GM23338 (cell line): ENCODE measurements around the gene PICALM. TPM values are rescaled to one million over a fixed set of nuclear protein-coding genes. Genes with fewer than 3 reads are reported as not detected.

Experiments used
- ATAC-seq: fragments of 200-7000 bp; cut with Tn5 transposase; 3 replicates; pipeline ENCODE4 v1.9.1; 2020
- DNase-seq: peaks from one replicate; pipeline ENCODE4 v3.0.0-alpha.2; 2015; ENCODE audit warnings: low spot score
- H2AFZ ChIP-seq: fragments of 200-600 bp; sonication (generic); 2 replicates; pipeline ENCODE4 v1.8.0; 2016; ENCODE audit warnings: antibody characterized with exemption, mild to moderate bottlenecking, moderate library complexity
- H3F3A ChIP-seq: fragments of 200-600 bp; sonication (generic); replicated peaks from 2 replicates; pipeline ENCODE4 v1.8.0; 2017; ENCODE audit warnings: antibody characterized with exemption, mixed run types, low read depth
- H3K27ac ChIP-seq: fragments of 200-600 bp; sonication (generic); 2 replicates; pipeline ENCODE4 v1.6.1; 2016; ENCODE audit warnings: low read depth
- H3K27me3 ChIP-seq: fragments of 200-600 bp; sonication (generic); 2 replicates; pipeline ENCODE4 v1.8.0; 2016; ENCODE audit warnings: mild to moderate bottlenecking, mixed run types, moderate library complexity; ENCODE audit not compliant: insufficient read depth
- H3K36me3 ChIP-seq: fragments of 200-600 bp; sonication (generic); 2 replicates; pipeline ENCODE4 v1.8.0; 2016; ENCODE audit warnings: mild to moderate bottlenecking; ENCODE audit not compliant: insufficient read depth
- H3K4me1 ChIP-seq: fragments of 200-600 bp; sonication (generic); 2 replicates; pipeline ENCODE4 v1.8.0; 2016; ENCODE audit warnings: mild to moderate bottlenecking, moderate library complexity; ENCODE audit not compliant: insufficient read depth
- H3K4me2 ChIP-seq: fragments of 200-600 bp; sonication (generic); 2 replicates; pipeline ENCODE4 v1.7.1; 2017; ENCODE audit warnings: mixed run types
- H3K4me3 ChIP-seq: fragments of 200-600 bp; sonication (generic); 2 replicates; pipeline ENCODE4 v1.6.1; 2016; ENCODE audit warnings: mixed run types
- H3K79me2 ChIP-seq: fragments of 200-600 bp; sonication (generic); replicated peaks from 2 replicates; pipeline ENCODE4 v1.8.0; 2017; ENCODE audit warnings: mild to moderate bottlenecking; ENCODE audit not compliant: insufficient read depth
- H3K9me2 ChIP-seq: fragments of 200-600 bp; sonication (generic); 2 replicates; pipeline ENCODE4 v1.8.0; 2017; ENCODE audit not compliant: insufficient read depth
- H4K20me1 ChIP-seq: fragments of 200-600 bp; sonication (generic); replicated peaks from 2 replicates; pipeline ENCODE4 v1.8.0; 2017; ENCODE audit warnings: mild to moderate bottlenecking; ENCODE audit not compliant: insufficient read depth
- H3K27ac Mint-ChIP-seq: 2 replicates; pipeline ENCODE4 v1.8.0; 2020; ENCODE audit warnings: inconsistent platforms, mild to moderate bottlenecking, moderate library complexity, mixed read lengths
- H3K27me3 Mint-ChIP-seq: 3 replicates; pipeline ENCODE4 v1.8.0; 2022; ENCODE audit warnings: low read depth, mild to moderate bottlenecking, moderate library complexity, mixed read lengths, inconsistent platforms; ENCODE audit not compliant: insufficient read depth, poor library complexity
- H3K36me3 Mint-ChIP-seq: 3 replicates; pipeline ENCODE4 v1.8.0; 2021; ENCODE audit warnings: low read depth, mild to moderate bottlenecking, inconsistent platforms, moderate library complexity, mixed read lengths
- H3K4me1 Mint-ChIP-seq: 3 replicates; pipeline ENCODE4 v1.8.0; 2020; ENCODE audit warnings: mild to moderate bottlenecking, inconsistent platforms, mixed read lengths
- H3K4me3 Mint-ChIP-seq: 3 replicates; pipeline ENCODE4 v1.8.0; 2021; ENCODE audit warnings: moderate library complexity, mild to moderate bottlenecking, inconsistent platforms, mixed read lengths
- H3K9me3 Mint-ChIP-seq: 3 replicates; pipeline ENCODE4 v1.8.0; 2020; ENCODE audit warnings: moderate library complexity, mild to moderate bottlenecking, inconsistent platforms, mixed read lengths
- CREB1 ChIP-seq: fragments of 250-450 bp; sonication (Bioruptor Pico); IDR thresholded peaks from 2 replicates; pipeline ENCODE4 v1.5.0; 2020; ENCODE audit warnings: low read depth, mild to moderate bottlenecking, moderate library complexity
- EZH2 ChIP-seq: fragments of 200-600 bp; sonication (generic); IDR thresholded peaks from one replicate; pipeline ENCODE4 v1.8.0; 2017; ENCODE audit warnings: antibody characterized with exemption, mild to moderate bottlenecking, low read depth; ENCODE audit not compliant: unreplicated experiment
- EZH2phosphoT487 ChIP-seq: fragments of 200-600 bp; sonication (generic); IDR thresholded peaks from one replicate; pipeline ENCODE4 v1.8.1; 2018; ENCODE audit warnings: antibody characterized with exemption; ENCODE audit not compliant: unreplicated experiment
- JUNB ChIP-seq: IDR thresholded peaks from one replicate; pipeline ENCODE4 v1.6.1; 2016; ENCODE audit warnings: antibody characterized with exemption; ENCODE audit not compliant: unreplicated experiment
- NANOG ChIP-seq: IDR thresholded peaks from 2 replicates; pipeline ENCODE4 v1.6.1; 2016; ENCODE audit warnings: antibody characterized with exemption, borderline replicate concordance
- POLR2AphosphoS5 ChIP-seq: IDR thresholded peaks from 2 replicates; pipeline ENCODE4 v1.6.1; 2016; ENCODE audit warnings: antibody characterized with exemption, low read depth
- STAT1 ChIP-seq: IDR thresholded peaks from one replicate; pipeline ENCODE4 v1.6.1; 2016; ENCODE audit warnings: antibody characterized with exemption; ENCODE audit not compliant: unreplicated experiment
- ZNF114 ChIP-seq: fragments of 250-450 bp; sonication (Bioruptor Pico); IDR thresholded peaks from 2 replicates; pipeline ENCODE4 v1.5.0; 2020; ENCODE audit warnings: mild to moderate bottlenecking, moderate library complexity
- ZNF331 ChIP-seq: fragments of 250-450 bp; sonication (Bioruptor Pico); IDR thresholded peaks from 2 replicates; pipeline ENCODE4 v1.5.0; 2020; ENCODE audit warnings: low read depth, mild to moderate bottlenecking, moderate library complexity
- polyA plus RNA-seq: library from polyadenylated mRNA; unstranded; fragments of >200 nt; fragmentation: Nextera tagmentation; extraction: Ambion mirVana; gene quantifications from 2 replicates; pipeline ENCODE4 v1.2.1, GENCODE V29; 2016
- total RNA-seq: library from RNA; depleted of rRNA; stranded (reverse); fragments of >200 nt; shearing (Covaris generic); gene quantifications from 2 replicates; pipeline ENCODE4 v1.2.3, GENCODE V29; 2014
- TF ChIP-seq, protein P1 (sequence below): IDR thresholded peaks from one replicate; pipeline ENCODE4 v1.6.1; 2018; ENCODE audit warnings: antibody characterized with exemption; ENCODE audit not compliant: unreplicated experiment
- TF ChIP-seq, protein P2 (sequence below), 2 experiments: fragments of 200-600 bp in 1 of 2; sonication (generic) in 1 of 2; conservative IDR thresholded peaks; 2 replicates each; pipeline versions ENCODE4 v1.5.1 to v1.6.1; 2016 to 2017; ENCODE audit warnings: antibody characterized with exemption in 2 of 2, low read depth in 2 of 2, mild to moderate bottlenecking in 2 of 2, moderate library complexity in 1 of 2
- TF ChIP-seq, protein P3 (sequence below): IDR thresholded peaks from 2 replicates; pipeline ENCODE4 v1.6.1; 2016; ENCODE audit warnings: antibody characterized with exemption
- TF ChIP-seq, protein P4 (sequence below): fragments of 250-450 bp; sonication (Bioruptor Pico); IDR thresholded peaks from 2 replicates; pipeline ENCODE4 v1.5.0; 2020; ENCODE audit warnings: mild to moderate bottlenecking, moderate library complexity

The PICALM gene
- total and polyA plus RNA-seq, 2 experiments from 2014 or later, result 27.9 to 134 TPM

DNA sequence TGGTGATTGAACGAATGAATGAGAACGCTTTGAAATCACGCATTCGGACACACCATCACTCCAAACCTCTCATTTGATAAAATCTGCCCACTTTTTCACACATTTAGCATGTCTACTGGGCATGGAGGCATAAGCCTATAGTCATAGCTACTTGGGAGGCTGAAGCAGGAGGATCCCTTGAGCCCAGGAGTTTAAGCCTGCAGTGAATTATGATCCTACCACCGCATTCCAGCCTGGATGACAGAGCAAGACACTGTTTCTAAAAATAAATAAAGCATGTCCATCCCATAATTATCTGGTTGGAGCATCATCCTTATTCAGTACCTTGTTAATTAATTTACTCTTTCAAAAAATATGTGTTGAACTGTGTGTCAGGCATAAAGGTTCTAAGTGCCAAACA, 3.3 kb upstream of the PICALM start:
- Histone ChIP-seq H3K4me1 (peaks cover 10% of the 10 kb centered on the region; the same call in 1 of the 2 replicates), H3K79me2 (peaks cover 13% of the 10 kb centered on the region), H3K36me3 (no peaks in the 10 kb centered on the region), H3K27ac (no peak overlapping the region), H2AFZ (no peak overlapping the region), H3K9me2 (no peaks in the 10 kb centered on the region), H3K27me3 (no peaks in the 10 kb centered on the region), H3K4me2 (no peak overlapping the region), H4K20me1 (peaks cover 4% of the 10 kb centered on the region), H3K4me3 (no peak overlapping the region), H3F3A (no peaks in the 10 kb centered on the region)
- H3K27ac Mint-ChIP-seq, result no peak overlapping the region
- DNase-seq (no peak), ATAC-seq (no peak)
- H3K36me3 Mint-ChIP-seq, result peaks cover 4% of the 10 kb centered on the region
- no peak overlapping the region for H3K4me3 Mint-ChIP-seq
- H3K9me3 Mint-ChIP-seq, result no peaks in the 10 kb centered on the region
- peaks cover 4% of the 10 kb centered on the region for H3K27me3 Mint-ChIP-seq
- TF ChIP-seq STAT1, result no peak
- TF ChIP-seq EZH2, result no peak
- TF ChIP-seq JUNB, result no peak
- no peak for TF ChIP-seq CREB1 (CRISPR knock-in tag)
- TF ChIP-seq, protein P1, sequence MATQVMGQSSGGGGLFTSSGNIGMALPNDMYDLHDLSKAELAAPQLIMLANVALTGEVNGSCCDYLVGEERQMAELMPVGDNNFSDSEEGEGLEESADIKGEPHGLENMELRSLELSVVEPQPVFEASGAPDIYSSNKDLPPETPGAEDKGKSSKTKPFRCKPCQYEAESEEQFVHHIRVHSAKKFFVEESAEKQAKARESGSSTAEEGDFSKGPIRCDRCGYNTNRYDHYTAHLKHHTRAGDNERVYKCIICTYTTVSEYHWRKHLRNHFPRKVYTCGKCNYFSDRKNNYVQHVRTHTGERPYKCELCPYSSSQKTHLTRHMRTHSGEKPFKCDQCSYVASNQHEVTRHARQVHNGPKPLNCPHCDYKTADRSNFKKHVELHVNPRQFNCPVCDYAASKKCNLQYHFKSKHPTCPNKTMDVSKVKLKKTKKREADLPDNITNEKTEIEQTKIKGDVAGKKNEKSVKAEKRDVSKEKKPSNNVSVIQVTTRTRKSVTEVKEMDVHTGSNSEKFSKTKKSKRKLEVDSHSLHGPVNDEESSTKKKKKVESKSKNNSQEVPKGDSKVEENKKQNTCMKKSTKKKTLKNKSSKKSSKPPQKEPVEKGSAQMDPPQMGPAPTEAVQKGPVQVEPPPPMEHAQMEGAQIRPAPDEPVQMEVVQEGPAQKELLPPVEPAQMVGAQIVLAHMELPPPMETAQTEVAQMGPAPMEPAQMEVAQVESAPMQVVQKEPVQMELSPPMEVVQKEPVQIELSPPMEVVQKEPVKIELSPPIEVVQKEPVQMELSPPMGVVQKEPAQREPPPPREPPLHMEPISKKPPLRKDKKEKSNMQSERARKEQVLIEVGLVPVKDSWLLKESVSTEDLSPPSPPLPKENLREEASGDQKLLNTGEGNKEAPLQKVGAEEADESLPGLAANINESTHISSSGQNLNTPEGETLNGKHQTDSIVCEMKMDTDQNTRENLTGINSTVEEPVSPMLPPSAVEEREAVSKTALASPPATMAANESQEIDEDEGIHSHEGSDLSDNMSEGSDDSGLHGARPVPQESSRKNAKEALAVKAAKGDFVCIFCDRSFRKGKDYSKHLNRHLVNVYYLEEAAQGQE, result no peak
- no peak for TF ChIP-seq ZNF114 (CRISPR knock-in tag)
- TF ChIP-seq, protein P2, sequence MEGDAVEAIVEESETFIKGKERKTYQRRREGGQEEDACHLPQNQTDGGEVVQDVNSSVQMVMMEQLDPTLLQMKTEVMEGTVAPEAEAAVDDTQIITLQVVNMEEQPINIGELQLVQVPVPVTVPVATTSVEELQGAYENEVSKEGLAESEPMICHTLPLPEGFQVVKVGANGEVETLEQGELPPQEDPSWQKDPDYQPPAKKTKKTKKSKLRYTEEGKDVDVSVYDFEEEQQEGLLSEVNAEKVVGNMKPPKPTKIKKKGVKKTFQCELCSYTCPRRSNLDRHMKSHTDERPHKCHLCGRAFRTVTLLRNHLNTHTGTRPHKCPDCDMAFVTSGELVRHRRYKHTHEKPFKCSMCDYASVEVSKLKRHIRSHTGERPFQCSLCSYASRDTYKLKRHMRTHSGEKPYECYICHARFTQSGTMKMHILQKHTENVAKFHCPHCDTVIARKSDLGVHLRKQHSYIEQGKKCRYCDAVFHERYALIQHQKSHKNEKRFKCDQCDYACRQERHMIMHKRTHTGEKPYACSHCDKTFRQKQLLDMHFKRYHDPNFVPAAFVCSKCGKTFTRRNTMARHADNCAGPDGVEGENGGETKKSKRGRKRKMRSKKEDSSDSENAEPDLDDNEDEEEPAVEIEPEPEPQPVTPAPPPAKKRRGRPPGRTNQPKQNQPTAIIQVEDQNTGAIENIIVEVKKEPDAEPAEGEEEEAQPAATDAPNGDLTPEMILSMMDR (conservative IDR thresholded peaks at IDR 0.05; ENCODE audit: low read depth in 2 of 2), result no peak
- TF ChIP-seq ZNF331 (CRISPR knock-in tag), result no peak
- no peak for TF ChIP-seq POLR2AphosphoS5
- TF ChIP-seq NANOG, result no peak
- no peak for TF ChIP-seq EZH2phosphoT487
- TF ChIP-seq, protein P3, sequence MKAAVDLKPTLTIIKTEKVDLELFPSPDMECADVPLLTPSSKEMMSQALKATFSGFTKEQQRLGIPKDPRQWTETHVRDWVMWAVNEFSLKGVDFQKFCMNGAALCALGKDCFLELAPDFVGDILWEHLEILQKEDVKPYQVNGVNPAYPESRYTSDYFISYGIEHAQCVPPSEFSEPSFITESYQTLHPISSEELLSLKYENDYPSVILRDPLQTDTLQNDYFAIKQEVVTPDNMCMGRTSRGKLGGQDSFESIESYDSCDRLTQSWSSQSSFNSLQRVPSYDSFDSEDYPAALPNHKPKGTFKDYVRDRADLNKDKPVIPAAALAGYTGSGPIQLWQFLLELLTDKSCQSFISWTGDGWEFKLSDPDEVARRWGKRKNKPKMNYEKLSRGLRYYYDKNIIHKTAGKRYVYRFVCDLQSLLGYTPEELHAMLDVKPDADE, result no peak
- TF ChIP-seq, protein P4, sequence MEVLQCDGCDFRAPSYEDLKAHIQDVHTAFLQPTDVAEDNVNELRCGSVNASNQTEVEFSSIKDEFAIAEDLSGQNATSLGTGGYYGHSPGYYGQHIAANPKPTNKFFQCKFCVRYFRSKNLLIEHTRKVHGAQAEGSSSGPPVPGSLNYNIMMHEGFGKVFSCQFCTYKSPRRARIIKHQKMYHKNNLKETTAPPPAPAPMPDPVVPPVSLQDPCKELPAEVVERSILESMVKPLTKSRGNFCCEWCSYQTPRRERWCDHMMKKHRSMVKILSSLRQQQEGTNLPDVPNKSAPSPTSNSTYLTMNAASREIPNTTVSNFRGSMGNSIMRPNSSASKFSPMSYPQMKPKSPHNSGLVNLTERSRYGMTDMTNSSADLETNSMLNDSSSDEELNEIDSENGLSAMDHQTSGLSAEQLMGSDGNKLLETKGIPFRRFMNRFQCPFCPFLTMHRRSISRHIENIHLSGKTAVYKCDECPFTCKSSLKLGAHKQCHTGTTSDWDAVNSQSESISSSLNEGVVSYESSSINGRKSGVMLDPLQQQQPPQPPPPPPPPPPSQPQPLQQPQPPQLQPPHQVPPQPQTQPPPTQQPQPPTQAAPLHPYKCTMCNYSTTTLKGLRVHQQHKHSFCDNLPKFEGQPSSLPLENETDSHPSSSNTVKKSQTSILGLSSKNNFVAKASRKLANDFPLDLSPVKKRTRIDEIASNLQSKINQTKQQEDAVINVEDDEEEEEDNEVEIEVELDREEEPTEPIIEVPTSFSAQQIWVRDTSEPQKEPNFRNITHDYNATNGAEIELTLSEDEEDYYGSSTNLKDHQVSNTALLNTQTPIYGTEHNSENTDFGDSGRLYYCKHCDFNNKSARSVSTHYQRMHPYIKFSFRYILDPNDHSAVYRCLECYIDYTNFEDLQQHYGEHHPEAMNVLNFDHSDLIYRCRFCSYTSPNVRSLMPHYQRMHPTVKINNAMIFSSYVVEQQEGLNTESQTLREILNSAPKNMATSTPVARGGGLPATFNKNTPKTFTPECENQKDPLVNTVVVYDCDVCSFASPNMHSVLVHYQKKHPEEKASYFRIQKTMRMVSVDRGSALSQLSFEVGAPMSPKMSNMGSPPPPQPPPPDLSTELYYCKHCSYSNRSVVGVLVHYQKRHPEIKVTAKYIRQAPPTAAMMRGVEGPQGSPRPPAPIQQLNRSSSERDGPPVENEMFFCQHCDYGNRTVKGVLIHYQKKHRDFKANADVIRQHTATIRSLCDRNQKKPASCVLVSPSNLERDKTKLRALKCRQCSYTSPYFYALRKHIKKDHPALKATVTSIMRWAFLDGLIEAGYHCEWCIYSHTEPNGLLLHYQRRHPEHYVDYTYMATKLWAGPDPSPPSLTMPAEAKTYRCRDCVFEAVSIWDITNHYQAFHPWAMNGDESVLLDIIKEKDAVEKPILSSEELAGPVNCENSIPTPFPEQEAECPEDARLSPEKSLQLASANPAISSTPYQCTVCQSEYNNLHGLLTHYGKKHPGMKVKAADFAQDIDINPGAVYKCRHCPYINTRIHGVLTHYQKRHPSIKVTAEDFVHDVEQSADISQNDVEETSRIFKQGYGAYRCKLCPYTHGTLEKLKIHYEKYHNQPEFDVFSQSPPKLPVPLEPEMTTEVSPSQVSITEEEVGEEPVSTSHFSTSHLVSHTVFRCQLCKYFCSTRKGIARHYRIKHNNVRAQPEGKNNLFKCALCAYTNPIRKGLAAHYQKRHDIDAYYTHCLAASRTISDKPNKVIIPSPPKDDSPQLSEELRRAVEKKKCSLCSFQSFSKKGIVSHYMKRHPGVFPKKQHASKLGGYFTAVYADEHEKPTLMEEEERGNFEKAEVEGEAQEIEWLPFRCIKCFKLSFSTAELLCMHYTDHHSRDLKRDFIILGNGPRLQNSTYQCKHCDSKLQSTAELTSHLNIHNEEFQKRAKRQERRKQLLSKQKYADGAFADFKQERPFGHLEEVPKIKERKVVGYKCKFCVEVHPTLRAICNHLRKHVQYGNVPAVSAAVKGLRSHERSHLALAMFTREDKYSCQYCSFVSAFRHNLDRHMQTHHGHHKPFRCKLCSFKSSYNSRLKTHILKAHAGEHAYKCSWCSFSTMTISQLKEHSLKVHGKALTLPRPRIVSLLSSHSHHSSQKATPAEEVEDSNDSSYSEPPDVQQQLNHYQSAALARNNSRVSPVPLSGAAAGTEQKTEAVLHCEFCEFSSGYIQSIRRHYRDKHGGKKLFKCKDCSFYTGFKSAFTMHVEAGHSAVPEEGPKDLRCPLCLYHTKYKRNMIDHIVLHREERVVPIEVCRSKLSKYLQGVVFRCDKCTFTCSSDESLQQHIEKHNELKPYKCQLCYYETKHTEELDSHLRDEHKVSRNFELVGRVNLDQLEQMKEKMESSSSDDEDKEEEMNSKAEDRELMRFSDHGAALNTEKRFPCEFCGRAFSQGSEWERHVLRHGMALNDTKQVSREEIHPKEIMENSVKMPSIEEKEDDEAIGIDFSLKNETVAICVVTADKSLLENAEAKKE (CRISPR knock-in tag), result no peak
- peaks cover 13% of the 10 kb centered on the region for H3K4me1 Mint-ChIP-seq
